Tibial nerve (tissue), 4 donors: ENCODE measurements around the gene AHCTF1. TPM values are rescaled to one million over a fixed set of nuclear protein-coding genes. Genes with fewer than 3 reads are reported as not detected.
A peak's percentile ranks its signal among the peaks of the same experiment; 100 is the strongest.

Source experiments
- DNase-seq, 2 donors: peaks; one replicate each; pipeline ENCODE4 v3.0.0-alpha.2; 2019; ENCODE audit warnings: low spot score in 2 of 2
- H3K27ac ChIP-seq, 4 donors: fragments of 200-600 bp; sonication (generic) in 3 of 4; one replicate each; pipeline ENCODE4 v1.5.1; 2017 to 2019; ENCODE audit warnings: mild to moderate bottlenecking in 1 of 4
- H3K27me3 ChIP-seq, 2 donors: fragments of 200-600 bp; sonication (generic) in 1 of 2; one replicate each; pipeline versions ENCODE4 v1.5.1 to v1.6.0; 2017 to 2019
- H3K36me3 ChIP-seq, 3 donors: fragments of 200-600 bp; sonication (generic); one replicate each; pipeline ENCODE4 v1.5.1; 2018 to 2019
- H3K4me1 ChIP-seq, 4 donors: fragments of 200-600 bp; sonication (generic) in 3 of 4; one replicate each; pipeline ENCODE4 v1.5.1; 2017 to 2019
- H3K4me3 ChIP-seq, 4 donors: fragments of 200-600 bp; sonication (generic) in 3 of 4; one replicate each; pipeline ENCODE4 v1.5.1; 2017 to 2019; ENCODE audit warnings: mild to moderate bottlenecking in 1 of 4, moderate library complexity in 1 of 4
- H3K9me3 ChIP-seq, 4 donors: fragments of 200-600 bp; sonication (generic) in 3 of 4; one replicate each; pipeline ENCODE4 v1.5.1; 2017 to 2019
- CTCF ChIP-seq, 5 experiments: fragments of 200-600 bp in 3 of 5; fragments of 450-650 bp in 2 of 5; sonication (generic) in 3 of 5; IDR thresholded peaks; one replicate each; pipeline ENCODE4 v1.5.1; 2016 to 2019; ENCODE audit warnings: antibody characterized with exemption in 5 of 5, mild to moderate bottlenecking in 3 of 5, moderate library complexity in 2 of 5
- EP300 ChIP-seq, 2 donors: sonication (generic); formaldehyde crosslinking; IDR thresholded peaks; one replicate each; pipeline ENCODE4 v1.6.1; 2017; ENCODE audit warnings: antibody characterized with exemption in 2 of 2, mild to moderate bottlenecking in 1 of 2
- POLR2A ChIP-seq, 2 donors: fragments of 450-650 bp; IDR thresholded peaks; one replicate each; pipeline ENCODE4 v1.6.1; 2017; ENCODE audit warnings: antibody characterized with exemption in 2 of 2, mild to moderate bottlenecking in 2 of 2, moderate library complexity in 2 of 2
- WGBS, 2 donors: methylation state at CpG; one replicate each; pipeline ENCODE4 v1.1.5; 2018; 5-methylcytosine and 5-hydroxymethylcytosine counted together
- total RNA-seq, 4 donors: library from RNA; depleted of rRNA; stranded (reverse); fragments of >200 nt; gene quantifications; one replicate each; pipeline ENCODE4 v1.1.0, GENCODE V29; 2016

The AHCTF1 gene
- total RNA-seq, 4 donors from 2014 or later: 41.2 to 67.1 (median 45.6) TPM

- H3K27ac ChIP-seq: no peak overlapping the region
- H3K4me1 ChIP-seq: no peaks in the 10 kb centered on the region
- no peak overlapping the region for H3K4me3 ChIP-seq
- no peaks in the 10 kb centered on the region for H3K36me3 ChIP-seq
- H3K27me3 ChIP-seq: no peaks in the 10 kb centered on the region
- peaks cover 0 to 16% (median 0%) of the 10 kb centered on the region in 4 donors for H3K9me3 ChIP-seq
- TF ChIP-seq POLR2A (IDR thresholded peaks at IDR 0.05): no peak
- peak; percentile 33 to 65 (median 57) for TF ChIP-seq CTCF (IDR thresholded peaks at IDR 0.05)
- TF ChIP-seq EP300 (IDR thresholded peaks at IDR 0.05): no peak
- DNase-seq: peak in 1 of 2 donors; percentile 57
- WGBS, 2 donors: 74 to 79% methylated on average over 12 of the region's 12 CpGs
Measured at GRCh38 chr1:246971090-246971721, 39.5 kb upstream of the AHCTF1 start.

GRCh38 chr1:246969621-246970020 lies 37.9 kb upstream of the AHCTF1 start:
- no peak overlapping the region for H3K27ac ChIP-seq
- H3K4me1 ChIP-seq: no peaks in the 10 kb centered on the region
- no peaks in the 10 kb centered on the region for H3K36me3 ChIP-seq
- WGBS, 2 donors: 80 to 90% methylated on average over 3 of the region's 3 CpGs
- TF ChIP-seq EP300 (IDR thresholded peaks at IDR 0.05) (no peak), POLR2A (IDR thresholded peaks at IDR 0.05) (no peak), CTCF (IDR thresholded peaks at IDR 0.05) (no peak)
- no peaks in the 10 kb centered on the region for H3K27me3 ChIP-seq
- DNase-seq: no peak
- H3K9me3 ChIP-seq: peaks cover 0 to 16% (median 0%) of the 10 kb centered on the region in 4 donors
- H3K4me3 ChIP-seq: no peak overlapping the region

- Histone ChIP-seq H3K4me3 (no peak overlapping the region), H3K27ac (no peak overlapping the region), H3K36me3 (no peaks in the 10 kb centered on the region), H3K9me3 (peaks cover 0 to 16% (median 0%) of the 10 kb centered on the region in 4 donors), H3K4me1 (no peaks in the 10 kb centered on the region), H3K27me3 (no peaks in the 10 kb centered on the region)
- no peak for TF ChIP-seq CTCF (IDR thresholded peaks at IDR 0.05)
- TF ChIP-seq EP300 (IDR thresholded peaks at IDR 0.05): no peak
- TF ChIP-seq POLR2A (IDR thresholded peaks at IDR 0.05): no peak
- no peak for DNase-seq
- 94 to 100% methylated on average over 2 of the region's 2 CpGs for WGBS, 2 donors
Measured at GRCh38 chr1:246966502-246966901, 34.8 kb upstream of the AHCTF1 start.

GRCh38 chr1:246959944-246960693 lies 28.4 kb upstream of the AHCTF1 start:
- H3K27ac ChIP-seq: peak overlapping the region in 3 of 4 donors; percentile 9 to 61 (median 50)
- TF ChIP-seq POLR2A (IDR thresholded peaks at IDR 0.05): no peak
- peak; percentile 33 to 53 for TF ChIP-seq EP300 (IDR thresholded peaks at IDR 0.05)
- peak in 2 of 5 experiments; percentile 14 to 24 for TF ChIP-seq CTCF (IDR thresholded peaks at IDR 0.05)
- no peaks in the 10 kb centered on the region for H3K27me3 ChIP-seq
- no peaks in the 10 kb centered on the region for H3K36me3 ChIP-seq
- H3K9me3 ChIP-seq: no peaks in the 10 kb centered on the region
- H3K4me1 ChIP-seq: peaks cover 0 to 6% (median 2%) of the 10 kb centered on the region in 4 donors
- WGBS, 2 donors: 13 to 20% methylated on average over 1 of the region's 1 CpG
- DNase-seq: no peak
- H3K4me3 ChIP-seq: no peak overlapping the region

GRCh38 chr1:246954126-246954525 lies 22.4 kb upstream of the AHCTF1 start:
- no peak overlapping the region for H3K27ac ChIP-seq
- TF ChIP-seq CTCF (IDR thresholded peaks at IDR 0.05) (no peak), EP300 (IDR thresholded peaks at IDR 0.05) (no peak), POLR2A (IDR thresholded peaks at IDR 0.05) (no peak)
- DNase-seq: no peak
- no peaks in the 10 kb centered on the region for H3K27me3 ChIP-seq
- H3K36me3 ChIP-seq: no peaks in the 10 kb centered on the region
- WGBS, 2 donors: 77 to 83% methylated on average over 4 of the region's 4 CpGs
- H3K9me3 ChIP-seq: no peaks in the 10 kb centered on the region
- no peak overlapping the region for H3K4me3 ChIP-seq
- H3K4me1 ChIP-seq: peaks cover 0 to 1% (median 0%) of the 10 kb centered on the region in 4 donors
